Stimulated activated CD4-positive, alpha-beta T cell treated with anti-CD3 and anti-CD28 coated beads, Interleukin-12 subunit alpha, Interleukin-12 subunit beta, amount 100 ng/mL, for 48 hours (primary cell): Measurements from ENCODE around the gene ZNF606.

Source experiments
- DNase-seq, 3 donors: peaks; one replicate each; pipeline ENCODE4 v3.0.0-alpha.2; 2020; ENCODE audit warnings: low read depth in 2 of 3, low spot score in 1 of 3

The ZNF606 gene

GRCh38 chr19:58002384-58003173 is at the start of gene ZNF606:
ZNF606 (minus strand) TSS chr19:58002820; CDS start chr19:58001319, 1,501 bp downstream.
- DNase-seq: peak; percentile 59 to 81 (median 66)

- no peak for DNase-seq
These were observed 49.6 kb upstream of the ZNF606 start for GRCh38 chr19:58052256-58052655.

- no peak for DNase-seq
These were observed 45.1 kb upstream of the ZNF606 start for GRCh38 chr19:58047672-58048071.

GRCh38 chr19:58046856-58047255 is 44.2 kb upstream of the ZNF606 start:
- DNase-seq: no peak

GRCh38 chr19:58045411-58046050 is 42.9 kb upstream of the ZNF606 start:
- no peak for DNase-seq

- DNase-seq: no peak
These were observed 42.3 kb upstream of the ZNF606 start for GRCh38 chr19:58044886-58045285.

GRCh38 chr19:58044391-58044790 is 41.8 kb upstream of the ZNF606 start:
- no peak for DNase-seq

GRCh38 chr19:58042495-58043340 is 40.1 kb upstream of the ZNF606 start:
- no peak for DNase-seq

- no peak for DNase-seq
These were observed 38.3 kb upstream of the ZNF606 start for GRCh38 chr19:58040751-58041525.

- DNase-seq: no peak
These were observed 36.1 kb upstream of the ZNF606 start for GRCh38 chr19:58038688-58039204.

GRCh38 chr19:58037927-58038687 is 35.5 kb upstream of the ZNF606 start:
- DNase-seq: no peak

- DNase-seq: no peak
These were observed 33.2 kb upstream of the ZNF606 start for GRCh38 chr19:58035863-58036262.

GRCh38 chr19:58034477-58034793 is 31.8 kb upstream of the ZNF606 start:
- no peak for DNase-seq

GRCh38 chr19:58033741-58034476 is 31.3 kb upstream of the ZNF606 start, which contains the start of gene ZSCAN1:
ZSCAN1 (plus strand) TSS chr19:58034025; CDS start chr19:58037837, 3,812 bp downstream.
- DNase-seq: peak in 1 of 3 donors; percentile 24

- no peak for DNase-seq
These were observed 22.0 kb upstream of the ZNF606 start for GRCh38 chr19:58024661-58025060.

GRCh38 chr19:58022283-58022660 is 19.7 kb upstream of the ZNF606 start:
- DNase-seq: no peak

- peak in 2 of 3 donors; percentile 10 to 12 for DNase-seq
These were observed 19.1 kb upstream of the ZNF606 start for GRCh38 chr19:58021541-58022282.

- no peak for DNase-seq
These were observed 17.5 kb upstream of the ZNF606 start for GRCh38 chr19:58020129-58020528.

GRCh38 chr19:58014141-58014540 is 11.5 kb upstream of the ZNF606 start:
- no peak for DNase-seq
